ENCODE results near the gene DCP2.

Gene DCP2

GRCh38 chr5:112968411-112969106 lies 8.0 kb upstream of the DCP2 start:
- FAIRE-seq = no peak

- no peak for FAIRE-seq
Observed at GRCh38 chr5:112971276-112971675, 5.3 kb upstream of the DCP2 start.

GRCh38 chr5:112973036-112973435 lies 3.6 kb upstream of the DCP2 start:
- no peak for FAIRE-seq

GRCh38 chr5:112973904-112974303 lies 2.7 kb upstream of the DCP2 start:
- no peak for FAIRE-seq

DNA sequence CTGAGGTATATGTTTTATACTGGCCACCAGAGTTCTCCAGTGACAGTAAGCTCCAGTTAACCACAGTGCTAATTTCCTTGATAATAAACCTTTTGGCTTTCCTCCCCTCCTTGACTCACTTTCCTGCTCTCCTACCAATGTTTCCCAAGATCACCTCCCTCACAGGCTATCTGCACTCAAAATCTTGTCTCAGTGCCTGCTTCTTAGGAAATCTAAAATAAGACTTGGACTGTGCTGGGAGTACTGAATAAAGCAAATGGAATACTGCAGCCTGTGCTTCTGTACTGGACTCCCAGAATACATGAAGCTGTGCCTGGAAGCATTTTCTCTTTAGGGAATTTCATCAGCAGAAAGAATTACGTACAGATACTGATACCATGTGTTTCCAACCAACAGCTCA lies 1.7 kb upstream of the DCP2 start:
- FAIRE-seq = no peak

GRCh38 chr5:112975721-112976431 lies 722 bp upstream of the DCP2 start:
- no peak for FAIRE-seq

- no peak for FAIRE-seq
Observed at GRCh38 chr5:112977440-112977861, 853 bp downstream of the DCP2 start.

DNA sequence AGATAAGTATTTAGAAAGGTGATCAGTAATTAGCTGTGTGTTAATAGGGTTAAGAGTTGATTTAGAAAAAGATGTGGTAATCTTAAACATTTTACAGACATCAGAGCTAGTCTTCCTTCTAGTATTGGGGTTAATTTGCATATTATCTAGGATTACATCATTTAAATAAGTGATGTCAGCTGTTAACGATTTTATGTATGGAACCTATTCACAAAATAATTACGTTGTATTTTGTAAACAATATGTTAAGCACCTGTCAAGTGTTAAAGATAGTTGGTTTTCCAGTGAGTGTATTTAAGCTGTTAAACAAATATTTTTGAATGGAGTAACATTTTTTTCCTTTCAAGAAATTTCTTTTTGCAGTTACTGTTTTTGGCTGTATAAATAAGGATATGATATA lies 2.2 kb downstream of the DCP2 start:
- no peak for FAIRE-seq

GRCh38 chr5:112979723-112980122 lies 3.1 kb downstream of the DCP2 start:
- no peak for FAIRE-seq

GRCh38 chr5:112983363-112983762 lies 6.8 kb downstream of the DCP2 start:
- FAIRE-seq = no peak

GRCh38 chr5:112986224-112986623 lies 9.6 kb downstream of the DCP2 start:
- no peak for FAIRE-seq

DNA sequence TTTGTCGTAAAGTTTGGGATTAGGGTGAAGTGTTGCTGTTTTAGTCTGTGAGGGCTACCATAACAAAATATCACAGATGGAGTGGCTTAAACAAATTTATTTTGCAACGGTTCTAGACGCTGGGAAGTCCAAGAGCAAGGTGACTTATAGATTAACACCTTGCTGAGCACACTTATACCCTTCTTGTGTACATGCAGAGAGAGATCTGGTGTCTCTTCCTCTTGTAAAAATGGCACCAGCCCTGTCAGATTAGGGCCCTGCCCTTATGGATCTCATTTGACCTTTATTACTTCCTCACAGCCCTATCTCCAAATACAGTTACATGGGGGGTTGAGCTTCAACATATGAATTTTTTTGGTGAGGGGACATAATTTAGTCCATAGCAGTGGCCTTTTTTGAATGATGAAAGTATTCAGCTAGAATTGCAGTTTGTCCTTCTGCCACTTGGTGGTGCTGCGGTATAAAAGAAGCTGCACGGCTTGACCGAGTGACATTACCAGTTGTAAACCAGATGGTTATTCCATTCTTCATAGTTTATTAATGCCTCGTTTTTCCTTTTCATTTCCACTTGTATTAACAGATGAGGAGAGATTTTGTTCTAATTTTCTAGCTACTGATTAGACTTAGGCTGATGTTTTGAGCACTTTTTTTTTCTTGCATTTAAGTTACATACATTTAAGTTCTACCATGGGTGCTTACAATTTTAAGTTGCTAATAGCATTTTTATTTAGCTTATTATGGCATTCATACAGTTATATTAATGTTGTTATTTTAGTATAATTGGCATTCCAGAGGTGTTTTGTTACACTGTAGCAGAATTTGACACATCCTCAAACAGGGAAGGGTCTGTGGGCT lies 19.4 kb downstream of the DCP2 start:
- peak; percentile 90 for FAIRE-seq

DNA sequence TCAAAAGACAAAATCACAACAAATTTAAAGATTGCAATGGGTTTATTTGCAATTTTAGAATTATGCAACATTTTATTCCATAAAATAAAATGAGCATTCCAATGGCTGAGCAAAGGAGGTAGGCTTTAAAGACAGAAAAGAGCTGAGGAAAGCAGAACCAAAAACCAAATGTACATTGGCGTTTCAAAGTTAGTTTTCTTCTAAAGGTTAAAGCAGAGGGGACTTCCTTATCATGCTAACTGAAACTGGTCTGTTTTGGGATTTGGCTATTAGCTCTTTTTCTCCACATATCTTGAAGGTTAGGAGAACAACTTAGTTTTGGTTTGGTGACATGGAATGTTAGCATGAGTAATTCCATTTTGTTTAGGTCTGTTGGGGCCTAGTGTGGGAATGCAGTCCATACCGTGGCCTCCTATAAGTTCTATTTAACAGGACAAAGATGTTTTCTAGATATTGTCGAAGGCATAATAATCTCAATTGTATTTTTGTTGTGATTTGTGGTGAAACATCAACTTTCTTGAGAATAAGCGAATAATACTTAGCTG lies 20.3 kb downstream of the DCP2 start:
- FAIRE-seq = no peak

- no peak for FAIRE-seq
Observed at GRCh38 chr5:112998296-112998695, 21.7 kb downstream of the DCP2 start.

GRCh38 chr5:113000466-113000865 lies 23.9 kb downstream of the DCP2 start:
- FAIRE-seq = no peak

- FAIRE-seq = no peak
Observed at GRCh38 chr5:113002423-113002822, 25.8 kb downstream of the DCP2 start.

- FAIRE-seq = no peak
Observed at GRCh38 chr5:113003763-113004162, 27.2 kb downstream of the DCP2 start.

GRCh38 chr5:113005454-113005853 lies 28.9 kb downstream of the DCP2 start:
- FAIRE-seq = no peak

DNA sequence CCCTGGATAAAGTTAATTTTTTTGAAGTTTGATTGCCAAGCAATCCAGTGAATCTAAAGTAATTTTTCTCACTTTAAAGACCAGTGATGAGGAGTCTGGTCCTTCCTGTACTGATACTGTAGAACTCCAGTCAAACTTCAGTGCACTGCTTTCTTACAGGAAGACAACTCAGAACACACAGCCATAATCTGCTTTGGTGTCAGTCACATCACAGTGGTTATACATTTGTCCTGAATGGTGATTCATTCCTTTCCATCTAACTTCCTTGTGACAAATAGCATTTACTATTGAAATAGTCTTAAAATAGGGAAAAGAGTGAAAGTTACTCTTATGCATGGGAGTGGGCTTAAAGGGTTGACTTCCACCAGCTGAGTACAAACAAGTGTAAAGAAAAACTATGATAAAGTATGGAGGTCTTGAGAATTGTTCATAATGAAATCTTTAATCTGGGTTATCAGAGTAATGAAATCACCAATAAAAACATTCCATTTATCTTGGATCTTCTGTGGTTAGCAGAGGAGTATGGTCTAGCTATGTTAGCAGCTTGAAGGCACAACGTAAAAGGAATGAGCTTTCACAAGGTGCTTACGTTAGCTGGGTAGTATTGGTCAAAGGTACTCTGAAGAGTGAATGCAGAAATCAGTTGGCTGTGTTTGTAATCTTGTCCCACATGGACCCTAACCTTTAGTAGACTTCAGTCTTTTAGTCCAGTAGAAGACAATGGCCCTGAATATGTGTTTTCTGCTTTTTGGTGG lies 41.5 kb downstream of the DCP2 start:
- FAIRE-seq = no peak

GRCh38 chr5:113020461-113021273 lies 44.1 kb downstream of the DCP2 start:
- no peak for FAIRE-seq

- no peak for FAIRE-seq
Observed at GRCh38 chr5:113022661-113023060, 46.1 kb downstream of the DCP2 start.

All from A204.1 (cell line).